Measurements from ENCODE around the gene CCR2.

The CCR2 gene

DNA sequence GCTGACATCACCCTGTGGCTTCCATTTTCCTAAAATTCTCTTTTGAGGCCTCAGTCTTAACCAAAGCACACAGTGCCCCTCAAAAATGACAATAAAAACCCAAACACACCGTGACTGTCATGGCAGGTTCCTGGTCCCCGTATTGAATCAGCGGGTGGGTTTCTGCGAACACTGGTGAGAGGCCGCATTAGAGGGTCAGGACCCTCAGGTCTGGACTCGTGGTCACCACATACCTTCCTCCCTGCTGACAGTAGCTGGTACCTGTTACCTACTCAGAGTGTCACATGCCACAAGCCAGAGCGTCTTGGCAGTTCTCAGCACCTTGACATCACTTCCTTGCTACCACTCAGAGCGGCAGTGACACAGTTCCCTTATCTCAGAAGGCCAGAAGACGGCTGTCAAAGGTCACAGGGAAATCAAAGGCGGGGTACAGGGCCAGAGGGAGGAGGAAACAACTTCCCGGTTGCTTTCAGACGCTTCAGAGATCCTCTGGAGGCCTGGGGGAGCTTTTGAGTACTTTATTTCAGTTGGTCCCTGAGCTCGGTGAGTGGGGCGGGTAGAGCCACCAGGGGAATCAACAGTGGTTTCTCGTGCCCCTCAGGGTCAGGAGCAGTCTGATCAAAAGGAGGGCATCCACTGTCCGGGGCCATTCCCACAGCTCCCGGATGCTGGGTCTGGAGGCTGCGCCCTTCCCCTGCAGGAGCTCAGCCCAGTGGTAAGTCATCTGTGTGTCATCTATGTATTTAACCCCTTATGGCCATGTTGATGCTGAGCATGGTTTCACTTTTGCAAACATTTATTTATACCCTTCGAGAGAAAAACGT lies 53.1 kb downstream of the CCR2 start, which contains the start of the genes CCR5AS and CCRL2:
Gene CCR5AS (minus strand): TSS at position 279 of the 824 bp plus-strand sequence.
Gene CCRL2 (plus strand): TSS at position 472 of the 824 bp plus-strand sequence. CDS start 821 bp downstream, outside the sequence.
- DNase-seq: peak; percentile 18 to 28

GRCh38 chr3:46407970-46408369 lies 54.1 kb downstream of the CCR2 start:
- no peak for DNase-seq

DNA sequence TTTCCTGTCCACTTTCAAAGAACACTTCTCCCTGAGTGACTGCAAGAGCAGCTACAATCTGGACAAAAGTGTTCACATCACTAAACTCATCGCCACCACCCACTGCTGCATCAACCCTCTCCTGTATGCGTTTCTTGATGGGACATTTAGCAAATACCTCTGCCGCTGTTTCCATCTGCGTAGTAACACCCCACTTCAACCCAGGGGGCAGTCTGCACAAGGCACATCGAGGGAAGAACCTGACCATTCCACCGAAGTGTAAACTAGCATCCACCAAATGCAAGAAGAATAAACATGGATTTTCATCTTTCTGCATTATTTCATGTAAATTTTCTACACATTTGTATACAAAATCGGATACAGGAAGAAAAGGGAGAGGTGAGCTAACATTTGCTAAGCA lies 54.9 kb downstream of the CCR2 start:
- no peak for DNase-seq

GRCh38 chr3:46409739-46410489 lies 56.0 kb downstream of the CCR2 start:
- no peak for DNase-seq

Data from stimulated activated CD4-positive, alpha-beta T cell treated with anti-CD3 and anti-CD28 coated beads, Interleukin-2, amount 100 ng/mL, for 24 hours (primary cell).